Measurements from ENCODE around the gene TCEAL9.

Gene TCEAL9

DNA sequence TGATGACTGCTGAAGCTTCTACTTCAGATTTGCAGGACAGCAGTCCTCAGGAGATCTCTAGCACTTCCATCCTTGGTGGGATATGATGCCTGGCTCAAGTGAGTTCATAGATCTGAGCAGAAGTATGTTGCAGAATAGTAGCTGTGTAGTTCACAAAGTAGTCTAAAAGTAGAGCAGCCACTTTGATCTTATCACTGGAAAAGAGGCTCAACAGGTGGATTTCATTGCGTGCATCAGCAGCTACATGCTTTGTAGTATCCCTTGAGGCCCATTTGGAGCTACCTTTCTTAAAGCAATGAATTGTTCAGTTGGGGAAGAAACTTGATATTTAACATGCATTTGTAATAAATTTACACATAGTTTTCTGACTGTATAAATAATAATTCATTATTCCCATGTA is 50.0 kb downstream of the TCEAL9 start:
- ChIA-PET CTCF (no interaction called here), POLR2A (interaction anchor here (0.8 kb wide), 1 partner anchor 30 kb away, joined by 4 read pairs; the partner anchor contains the start of gene BEX3)
- Histone ChIP-seq H3K36me3 (ENCODE audit: control insufficient read depth in 2 of 2, insufficient read depth in 1 of 2, low read length in 2 of 2) (no peaks in the 10 kb centered on the region), H3K4me1 (ENCODE audit: control insufficient read depth, insufficient read depth, low read length) (no peaks in the 10 kb centered on the region), H3K9me3 (ENCODE audit: control insufficient read depth, insufficient read depth, low read depth, low read length) (no peaks in the 10 kb centered on the region), H3K27ac (ENCODE audit: extremely low read depth, low read depth, low read length) (no peak overlapping the region), H3K4me3 (ENCODE audit: low read depth, low read length) (no peak overlapping the region)
- no peak for TF ChIP-seq HOXD13 (CRISPR knock-in tag; IDR thresholded peaks at IDR 0.05; ENCODE audit: borderline replicate concordance)
- peak; percentile 89 for TF ChIP-seq SCRT2 (tag by site-specific recombination; IDR thresholded peaks at IDR 0.05)
- peak; percentile 59; the same call in 1 of the 2 replicates for TF ChIP-seq SCRT1 (tag by site-specific recombination; IDR thresholded peaks at IDR 0.05; ENCODE audit: borderline replicate concordance)
- no peak for TF ChIP-seq SETDB1 (IDR thresholded peaks at IDR 0.05; ENCODE audit: insufficient read length, low read length)
- TF ChIP-seq ZNF266 (tag by site-specific recombination; IDR thresholded peaks at IDR 0.05; ENCODE audit: low read depth) = no peak
- no peak for TF ChIP-seq REPIN1 (tag by site-specific recombination; IDR thresholded peaks at IDR 0.05; ENCODE audit: low read depth)

DNA sequence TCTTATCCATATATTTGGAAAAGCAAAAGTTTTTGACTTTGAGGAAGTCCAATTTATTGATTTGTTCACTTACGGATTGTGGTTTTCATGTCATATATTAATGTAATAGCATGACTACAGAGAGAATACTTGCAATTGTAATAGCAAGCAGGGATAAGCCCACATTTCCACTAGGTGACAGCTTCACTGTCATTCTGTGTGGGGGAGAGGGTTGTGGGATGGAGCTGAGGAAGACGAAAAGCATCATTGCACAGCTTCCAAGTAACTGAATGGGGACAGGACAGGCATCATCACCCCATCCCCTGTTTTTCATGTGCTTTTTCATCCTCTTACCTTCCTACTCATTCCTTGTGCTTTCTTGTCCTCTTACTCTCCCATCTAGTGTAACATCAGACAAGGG is 51.5 kb downstream of the TCEAL9 start:
- ChIA-PET POLR2A (no interaction called here), CTCF (no interaction called here)
- Histone ChIP-seq H3K36me3 (ENCODE audit: control insufficient read depth in 2 of 2, insufficient read depth in 1 of 2, low read length in 2 of 2) (no peaks in the 10 kb centered on the region), H3K4me1 (ENCODE audit: control insufficient read depth, insufficient read depth, low read length) (no peaks in the 10 kb centered on the region), H3K4me3 (ENCODE audit: low read depth, low read length) (no peak overlapping the region), H3K27ac (ENCODE audit: extremely low read depth, low read depth, low read length) (no peak overlapping the region), H3K9me3 (ENCODE audit: control insufficient read depth, insufficient read depth, low read depth, low read length) (no peaks in the 10 kb centered on the region)
- TF ChIP-seq ZNF449 (tag by site-specific recombination; IDR thresholded peaks at IDR 0.05) = no peak
- no peak for TF ChIP-seq ZNF658 (tag by site-specific recombination; IDR thresholded peaks at IDR 0.05)
- TF ChIP-seq ZNF514 (tag by site-specific recombination; IDR thresholded peaks at IDR 0.05) = no peak
- TF ChIP-seq GLIS1 (tag by site-specific recombination; IDR thresholded peaks at IDR 0.05) = no peak
- no peak for TF ChIP-seq ZNF394 (tag by site-specific recombination; IDR thresholded peaks at IDR 0.05; ENCODE audit: borderline replicate concordance)
- no peak for TF ChIP-seq ZNF274 (IDR thresholded peaks at IDR 0.05; ENCODE audit: low read length)
- TF ChIP-seq ZNF274 (tag by site-specific recombination; IDR thresholded peaks at IDR 0.05; ENCODE audit: borderline replicate concordance) = no peak
- TF ChIP-seq ZNF623 (tag by site-specific recombination; IDR thresholded peaks at IDR 0.05) = no peak
- TF ChIP-seq ZNF311 (tag by site-specific recombination; IDR thresholded peaks at IDR 0.05; ENCODE audit: borderline replicate concordance) = no peak
- no peak for TF ChIP-seq ZSCAN30 (tag by site-specific recombination; IDR thresholded peaks at IDR 0.05)
- no peak for TF ChIP-seq KLF10 (tag by site-specific recombination; IDR thresholded peaks at IDR 0.05)
- TF ChIP-seq BCL11A (tag by site-specific recombination; IDR thresholded peaks at IDR 0.05; ENCODE audit: low read depth) = no peak
- no peak for TF ChIP-seq ZSCAN16 (tag by site-specific recombination; IDR thresholded peaks at IDR 0.05)
- no peak for TF ChIP-seq PRDM2 (tag by site-specific recombination; IDR thresholded peaks at IDR 0.05; ENCODE audit: borderline replicate concordance)
